Brain microvascular endothelial cell (primary cell): ENCODE measurements around the gene PCDH10.

Source experiments
- DNase-seq: peaks from one replicate; pipeline ENCODE4 v3.0.0-alpha.2; 2020
- H3K27ac ChIP-seq: fragments of 250-450 bp; sonication (Bioruptor Pico); 2 replicates; pipeline ENCODE4 v1.5.1; 2020; ENCODE audit warnings: mild to moderate bottlenecking, moderate library complexity
- H3K27me3 ChIP-seq: fragments of 250-450 bp; sonication (Bioruptor Pico); replicated peaks from 2 replicates; pipeline ENCODE4 v1.5.1; 2020; ENCODE audit warnings: mild to moderate bottlenecking
- H3K36me3 ChIP-seq: fragments of 250-450 bp; sonication (Bioruptor Pico); replicated peaks from 2 replicates; pipeline ENCODE4 v1.5.1; 2020; ENCODE audit warnings: mild to moderate bottlenecking
- H3K4me3 ChIP-seq: 2 replicates; pipeline ENCODE4 v1.5.1; 2011; ENCODE audit warnings: low read depth, mild to moderate bottlenecking, control low read depth, low read length, moderate library complexity
- in situ Hi-C: cut with HindIII; loops from 2 replicates; pipeline ENCODE4 v1.10.0; 2017; ENCODE audit warnings: low sequenced_read_pairs, low pct_ligation_motif_present
- TF ChIP-seq, protein P1 (sequence below): IDR thresholded peaks from 2 replicates; pipeline ENCODE4 v1.5.1; 2011; ENCODE audit warnings: low read depth, mild to moderate bottlenecking, moderate library complexity, low read length, control low read depth, inconsistent platforms; ENCODE audit errors: missing control alignments

PCDH10 gene

DNA sequence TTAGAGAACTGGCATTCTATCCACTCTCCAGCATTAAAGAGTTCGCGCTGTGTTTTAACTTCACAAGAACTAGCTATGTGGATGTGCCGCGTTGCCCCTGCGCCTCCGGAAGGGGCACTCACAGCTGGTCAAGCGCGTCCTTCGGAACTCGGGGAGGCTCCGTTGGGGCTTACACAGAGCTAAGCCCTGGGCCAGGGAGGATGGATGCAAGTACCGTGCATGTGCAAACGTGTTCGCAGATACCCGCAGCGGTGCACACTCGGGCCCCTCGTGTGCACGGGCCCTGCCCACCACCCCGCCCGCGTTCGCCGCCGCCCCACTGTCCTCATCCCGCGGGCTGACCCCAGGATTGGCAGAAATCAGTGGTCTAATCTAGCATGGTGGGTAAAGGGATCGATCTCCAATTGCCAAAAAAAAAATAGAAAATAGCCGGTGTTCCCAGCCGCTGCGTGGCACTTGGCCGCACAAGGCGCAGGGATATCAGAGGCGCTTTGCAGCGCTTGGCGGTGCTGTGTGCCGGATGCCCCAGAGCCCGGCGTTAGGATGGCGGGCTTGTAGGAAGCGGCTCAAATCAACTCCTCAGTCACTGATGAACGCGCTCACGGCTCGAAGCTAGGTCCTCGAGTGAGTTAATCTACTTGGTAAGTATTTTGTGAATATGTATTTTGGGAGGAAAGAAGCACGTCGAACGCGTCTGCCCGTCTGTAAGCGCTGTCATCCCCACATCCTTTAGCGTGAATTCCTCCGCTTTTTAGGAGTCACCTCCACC lies 989 bp upstream of the PCDH10 start:
- Histone ChIP-seq H3K27ac (no peak overlapping the region), H3K36me3 (no peaks in the 10 kb centered on the region), H3K4me3 (peak overlapping the region; percentile 71), H3K27me3 (no peaks in the 10 kb centered on the region)
- in situ Hi-C loops = no loop called here
- TF ChIP-seq, protein P1, sequence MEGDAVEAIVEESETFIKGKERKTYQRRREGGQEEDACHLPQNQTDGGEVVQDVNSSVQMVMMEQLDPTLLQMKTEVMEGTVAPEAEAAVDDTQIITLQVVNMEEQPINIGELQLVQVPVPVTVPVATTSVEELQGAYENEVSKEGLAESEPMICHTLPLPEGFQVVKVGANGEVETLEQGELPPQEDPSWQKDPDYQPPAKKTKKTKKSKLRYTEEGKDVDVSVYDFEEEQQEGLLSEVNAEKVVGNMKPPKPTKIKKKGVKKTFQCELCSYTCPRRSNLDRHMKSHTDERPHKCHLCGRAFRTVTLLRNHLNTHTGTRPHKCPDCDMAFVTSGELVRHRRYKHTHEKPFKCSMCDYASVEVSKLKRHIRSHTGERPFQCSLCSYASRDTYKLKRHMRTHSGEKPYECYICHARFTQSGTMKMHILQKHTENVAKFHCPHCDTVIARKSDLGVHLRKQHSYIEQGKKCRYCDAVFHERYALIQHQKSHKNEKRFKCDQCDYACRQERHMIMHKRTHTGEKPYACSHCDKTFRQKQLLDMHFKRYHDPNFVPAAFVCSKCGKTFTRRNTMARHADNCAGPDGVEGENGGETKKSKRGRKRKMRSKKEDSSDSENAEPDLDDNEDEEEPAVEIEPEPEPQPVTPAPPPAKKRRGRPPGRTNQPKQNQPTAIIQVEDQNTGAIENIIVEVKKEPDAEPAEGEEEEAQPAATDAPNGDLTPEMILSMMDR = peak; percentile 43
- peak; percentile 48 for DNase-seq

DNA sequence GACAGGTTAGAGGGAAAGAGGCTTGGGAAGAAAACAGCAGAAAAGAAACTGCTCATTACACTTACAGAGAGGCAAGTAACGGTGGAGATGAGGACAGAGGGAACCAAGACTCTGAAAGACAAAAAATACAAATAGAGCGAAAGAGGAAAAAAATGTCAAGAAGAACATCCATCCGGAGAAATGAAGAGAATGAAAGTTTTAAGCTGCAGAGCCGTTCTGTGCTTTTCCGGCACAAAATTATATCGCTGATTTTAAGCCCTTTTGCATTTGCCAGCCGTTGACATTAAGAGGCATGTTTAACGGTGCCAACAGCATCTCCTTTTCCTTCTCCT lies 236 bp downstream of the PCDH10 start:
- Histone ChIP-seq H3K27me3 (no peaks in the 10 kb centered on the region), H3K36me3 (no peaks in the 10 kb centered on the region), H3K27ac (no peak overlapping the region), H3K4me3 (peak overlapping the region; percentile 71)
- DNase-seq = no peak
- TF ChIP-seq, protein P1 = no peak
- in situ Hi-C loops = no loop called here

DNA sequence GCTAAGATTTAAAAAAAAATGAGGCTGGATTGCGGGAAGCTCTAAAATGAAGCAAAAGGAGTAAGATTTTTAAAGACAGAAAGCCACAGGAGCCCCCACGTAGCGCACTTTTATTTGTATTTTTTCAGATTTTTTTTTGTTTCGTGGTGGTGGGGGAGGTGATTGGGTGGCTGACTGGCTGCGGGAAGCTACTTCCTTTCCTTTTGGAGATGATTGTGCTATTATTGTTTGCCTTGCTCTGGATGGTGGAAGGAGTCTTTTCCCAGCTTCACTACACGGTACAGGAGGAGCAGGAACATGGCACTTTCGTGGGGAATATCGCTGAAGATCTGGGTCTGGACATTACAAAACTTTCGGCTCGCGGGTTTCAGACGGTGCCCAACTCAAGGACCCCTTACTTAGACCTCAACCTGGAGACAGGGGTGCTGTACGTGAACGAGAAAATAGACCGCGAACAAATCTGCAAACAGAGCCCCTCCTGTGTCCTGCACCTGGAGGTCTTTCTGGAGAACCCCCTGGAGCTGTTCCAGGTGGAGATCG lies 908 bp downstream of the PCDH10 start:
- TF ChIP-seq, protein P1 = no peak
- Histone ChIP-seq H3K4me3 (peak overlapping the region; percentile 71), H3K27ac (no peak overlapping the region), H3K36me3 (no peaks in the 10 kb centered on the region), H3K27me3 (no peaks in the 10 kb centered on the region)
- in situ Hi-C loops = no loop called here
- DNase-seq = no peak

DNA sequence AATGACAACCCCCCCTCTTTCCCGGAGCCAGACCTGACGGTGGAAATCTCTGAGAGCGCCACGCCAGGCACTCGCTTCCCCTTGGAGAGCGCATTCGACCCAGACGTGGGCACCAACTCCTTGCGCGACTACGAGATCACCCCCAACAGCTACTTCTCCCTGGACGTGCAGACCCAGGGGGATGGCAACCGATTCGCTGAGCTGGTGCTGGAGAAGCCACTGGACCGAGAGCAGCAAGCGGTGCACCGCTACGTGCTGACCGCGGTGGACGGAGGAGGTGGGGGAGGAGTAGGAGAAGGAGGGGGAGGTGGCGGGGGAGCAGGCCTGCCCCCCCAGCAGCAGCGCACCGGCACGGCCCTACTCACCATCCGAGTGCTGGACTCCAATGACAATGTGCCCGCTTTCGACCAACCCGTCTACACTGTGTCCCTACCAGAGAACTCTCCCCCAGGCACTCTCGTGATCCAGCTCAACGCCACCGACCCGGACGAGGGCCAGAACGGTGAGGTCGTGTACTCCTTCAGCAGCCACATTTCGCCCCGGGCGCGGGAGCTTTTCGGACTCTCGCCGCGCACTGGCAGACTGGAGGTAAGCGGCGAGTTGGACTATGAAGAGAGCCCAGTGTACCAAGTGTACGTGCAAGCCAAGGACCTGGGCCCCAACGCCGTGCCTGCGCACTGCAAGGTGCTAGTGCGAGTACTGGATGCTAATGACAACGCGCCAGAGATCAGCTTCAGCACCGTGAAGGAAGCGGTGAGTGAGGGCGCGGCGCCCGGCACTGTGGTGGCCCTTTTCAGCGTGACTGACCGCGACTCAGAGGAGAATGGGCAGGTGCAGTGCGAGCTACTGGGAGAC lies 1.6 kb downstream of the PCDH10 start:
- DNase-seq = peak; percentile 20
- Histone ChIP-seq H3K27me3 (no peaks in the 10 kb centered on the region), H3K27ac (no peak overlapping the region), H3K4me3 (peak overlapping the region; percentile 71), H3K36me3 (no peaks in the 10 kb centered on the region)
- TF ChIP-seq, protein P1 = no peak
- in situ Hi-C loops = no loop called here

DNA sequence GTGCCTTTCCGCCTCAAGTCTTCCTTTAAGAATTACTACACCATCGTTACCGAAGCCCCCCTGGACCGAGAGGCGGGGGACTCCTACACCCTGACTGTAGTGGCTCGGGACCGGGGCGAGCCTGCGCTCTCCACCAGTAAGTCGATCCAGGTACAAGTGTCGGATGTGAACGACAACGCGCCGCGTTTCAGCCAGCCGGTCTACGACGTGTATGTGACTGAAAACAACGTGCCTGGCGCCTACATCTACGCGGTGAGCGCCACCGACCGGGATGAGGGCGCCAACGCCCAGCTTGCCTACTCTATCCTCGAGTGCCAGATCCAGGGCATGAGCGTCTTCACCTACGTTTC lies 2.2 kb downstream of the PCDH10 start:
- no peak overlapping the region for H3K27ac ChIP-seq
- no peak for DNase-seq
- no peaks in the 10 kb centered on the region for H3K36me3 ChIP-seq
- TF ChIP-seq, protein P1 = no peak
- peak overlapping the region; percentile 71 for H3K4me3 ChIP-seq
- H3K27me3 ChIP-seq = no peaks in the 10 kb centered on the region
- in situ Hi-C loops = no loop called here
